GM12891 (cell line): Measurements from ENCODE around the gene CYP17A1.

ENCODE experiments used
- PAX5 ChIP-seq: IDR thresholded peaks from 2 replicates; pipeline ENCODE4 v1.6.1; 2011; ENCODE audit warnings: low read length, moderate library complexity, mild to moderate bottlenecking; ENCODE audit not compliant: insufficient read depth, severe bottlenecking
- POLR2A ChIP-seq: IDR thresholded peaks from 2 replicates; pipeline ENCODE4 v1.6.1; 2011; ENCODE audit warnings: low read depth, low read length, control low read depth
- POLR2AphosphoS5 ChIP-seq: IDR thresholded peaks from 2 replicates; pipeline ENCODE4 v1.6.1; 2011; ENCODE audit warnings: low read depth, low read length, control low read depth
- POU2F2 ChIP-seq: IDR thresholded peaks from 2 replicates; pipeline ENCODE4 v1.6.1; 2011; ENCODE audit warnings: low read depth, mild to moderate bottlenecking, control low read depth, low read length, moderate library complexity
- SPI1 ChIP-seq: IDR thresholded peaks from 2 replicates; pipeline ENCODE4 v1.6.1; 2011; ENCODE audit warnings: low read depth, low read length, control low read depth
- TAF1 ChIP-seq: IDR thresholded peaks from 2 replicates; pipeline ENCODE4 v1.6.1; 2011; ENCODE audit warnings: low read depth, low read length, control low read depth

GRCh38 chr10:102831322-102832071, 5.7 kb downstream of the CYP17A1 start:
- TF ChIP-seq POLR2A (no peak), SPI1 (no peak), POLR2AphosphoS5 (no peak), TAF1 (no peak), PAX5 (no peak), POU2F2 (no peak)
